Astrocyte (in vitro differentiated cells and primary cell): ENCODE results near the gene NCOA7.

Experiments used
- CTCF ChIP-seq: IDR thresholded peaks from 2 replicates; pipeline ENCODE4 v1.5.1; 2011; ENCODE audit warnings: low read depth, mild to moderate bottlenecking, inconsistent platforms, low read length, moderate library complexity; ENCODE audit not compliant: insufficient read depth
- EZH2 ChIP-seq: IDR thresholded peaks from 2 replicates; pipeline ENCODE4 v1.6.1; 2012; ENCODE audit warnings: mild to moderate bottlenecking, low read length, inconsistent platforms; ENCODE audit not compliant: insufficient read depth

- no peak for TF ChIP-seq CTCF
- no peak for TF ChIP-seq EZH2
Observed at GRCh38 chr6:125792172-125792571, 1.4 kb downstream of the NCOA7 start.
